ENCODE measurements around the gene ADARB2.

DNA sequence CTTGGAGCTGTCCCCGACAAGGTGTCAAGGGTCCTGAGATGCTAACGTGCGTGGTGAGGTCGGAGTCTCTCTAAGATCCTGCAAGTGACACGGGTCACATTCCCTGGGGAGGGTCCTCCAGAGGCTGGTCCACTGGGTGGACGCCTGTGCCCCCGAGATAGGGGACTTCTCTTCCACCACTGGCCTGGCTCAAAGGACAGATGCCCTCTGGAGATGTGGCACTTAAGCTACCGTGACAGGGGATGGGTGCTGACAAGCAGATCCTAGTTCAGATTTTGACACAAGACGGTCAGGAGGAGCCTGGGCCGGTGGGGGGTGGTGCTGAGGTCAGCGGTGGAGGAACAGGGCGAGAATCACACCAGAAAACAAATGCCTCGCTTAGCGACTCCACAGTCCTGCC is 178.0 kb downstream of the ADARB2 start:
- TF ChIP-seq EZH2 (IDR thresholded peaks at IDR 0.05; ENCODE audit: insufficient read depth, poor library complexity, severe bottlenecking): no peak
- no peak for TF ChIP-seq EZH2phosphoT487 (IDR thresholded peaks at IDR 0.05; ENCODE audit: insufficient read depth, low read depth)
